Kasumi-1 (cell line): ENCODE results near the gene PGAM2.

ENCODE experiments used
- DNase-seq, 2 experiments: peaks; one replicate each; lab custom pipeline; 2025; lab: John Stamatoyannopoulos, UW

The PGAM2 gene

GRCh38 chr7:44085546-44085945 is 20.2 kb upstream of the PGAM2 start:
- peak in 1 of 2 experiments; percentile 38 for DNase-seq

- no peak for DNase-seq
Observed at GRCh38 chr7:44084701-44085100, 19.3 kb upstream of the PGAM2 start.

- no peak for DNase-seq
Observed at GRCh38 chr7:44083796-44084195, 18.4 kb upstream of the PGAM2 start.

GRCh38 chr7:44082541-44083207 is 17.3 kb upstream of the PGAM2 start:
- peak; percentile 99 to 100 for DNase-seq

GRCh38 chr7:44081266-44081748 is 15.9 kb upstream of the PGAM2 start:
- peak; percentile 64 to 67 for DNase-seq

GRCh38 chr7:44080686-44081265 is 15.4 kb upstream of the PGAM2 start:
- DNase-seq, result no peak

GRCh38 chr7:44080118-44080517 is 14.8 kb upstream of the PGAM2 start:
- no peak for DNase-seq

- no peak for DNase-seq
Observed at GRCh38 chr7:44079331-44080021, 14.1 kb upstream of the PGAM2 start.

- no peak for DNase-seq
Observed at GRCh38 chr7:44078521-44078920, 13.2 kb upstream of the PGAM2 start.

GRCh38 chr7:44077681-44078091 is 12.3 kb upstream of the PGAM2 start:
- DNase-seq, result no peak

GRCh38 chr7:44077061-44077460 is 11.7 kb upstream of the PGAM2 start:
- DNase-seq, result no peak

GRCh38 chr7:44076101-44076895 is 10.9 kb upstream of the PGAM2 start:
- DNase-seq, result no peak

- no peak for DNase-seq
Observed at GRCh38 chr7:44075296-44076075, 10.1 kb upstream of the PGAM2 start.

- no peak for DNase-seq
Observed at GRCh38 chr7:44074349-44074695, 9.0 kb upstream of the PGAM2 start.

GRCh38 chr7:44073664-44074348 is 8.4 kb upstream of the PGAM2 start:
- DNase-seq, result peak; percentile 54 to 82

GRCh38 chr7:44072364-44073231 is 7.2 kb upstream of the PGAM2 start:
- DNase-seq, result peak; percentile 70 to 84

GRCh38 chr7:44071726-44072363 is 6.5 kb upstream of the PGAM2 start:
- DNase-seq, result no peak

- DNase-seq, result no peak
Observed at GRCh38 chr7:44068054-44068453, 2.7 kb upstream of the PGAM2 start.
